PFSK-1 (cell line): ENCODE measurements around the gene NCOA1.

Source experiments
- FOXP2 ChIP-seq: optimal IDR thresholded peaks from 2 replicates; pipeline ENCODE3; 2011; ENCODE audit warnings: borderline replicate concordance, control low read depth, inconsistent platforms; ENCODE audit not compliant: insufficient read depth; ENCODE audit errors: extremely low read length, extremely low read depth
- POLR2AphosphoS5 ChIP-seq: IDR thresholded peaks from 2 replicates; pipeline ENCODE4 v1.6.1; 2012; ENCODE audit warnings: low read depth, mild to moderate bottlenecking, control low read depth, low read length, moderate library complexity
- REST ChIP-seq, 2 experiments: IDR thresholded peaks; 2 replicates each; pipeline versions ENCODE4 v1.6.1 to v1.8.0; 2011 to 2012; ENCODE audit warnings: low read depth in 2 of 2, low read length in 2 of 2, control low read depth in 1 of 2, inconsistent platforms in 1 of 2, mild to moderate bottlenecking in 1 of 2, moderate library complexity in 1 of 2; ENCODE audit not compliant: insufficient read depth in 1 of 2
- SIN3A ChIP-seq: IDR thresholded peaks from 2 replicates; pipeline ENCODE4 v1.6.1; 2012; ENCODE audit warnings: mild to moderate bottlenecking, low read length, moderate library complexity, borderline replicate concordance; ENCODE audit not compliant: insufficient read depth
- TAF1 ChIP-seq: IDR thresholded peaks from 2 replicates; pipeline ENCODE4 v1.6.1; 2012; ENCODE audit warnings: low read length, control low read depth, borderline replicate concordance; ENCODE audit not compliant: insufficient read depth

Gene NCOA1

GRCh38 chr2:24517247-24517646 is 26.2 kb downstream of the NCOA1 start:
- no peak for TF ChIP-seq SIN3A
- no peak for TF ChIP-seq TAF1
- no peak for TF ChIP-seq FOXP2
- no peak for TF ChIP-seq POLR2AphosphoS5
- TF ChIP-seq REST (IDR thresholded peaks at IDR 0.05; ENCODE audit: insufficient read depth in 1 of 2, low read depth in 2 of 2, low read length in 2 of 2) = no peak

GRCh38 chr2:24520175-24520574 is 29.1 kb downstream of the NCOA1 start:
- TF ChIP-seq FOXP2 (no peak), SIN3A (no peak), TAF1 (no peak), POLR2AphosphoS5 (no peak), REST (IDR thresholded peaks at IDR 0.05; ENCODE audit: insufficient read depth in 1 of 2, low read depth in 2 of 2, low read length in 2 of 2) (no peak)

- TF ChIP-seq POLR2AphosphoS5 (no peak), REST (IDR thresholded peaks at IDR 0.05; ENCODE audit: insufficient read depth in 1 of 2, low read depth in 2 of 2, low read length in 2 of 2) (no peak), SIN3A (no peak), TAF1 (no peak), FOXP2 (no peak)
Observed at GRCh38 chr2:24521162-24521857, 30.3 kb downstream of the NCOA1 start.

- TF ChIP-seq REST (IDR thresholded peaks at IDR 0.05; ENCODE audit: insufficient read depth in 1 of 2, low read depth in 2 of 2, low read length in 2 of 2) (no peak), POLR2AphosphoS5 (no peak), SIN3A (no peak), FOXP2 (no peak), TAF1 (no peak)
Observed at GRCh38 chr2:24521975-24522639, 31.1 kb downstream of the NCOA1 start.
